Measurements from ENCODE around the gene IGF2BP1. TPM values are rescaled to one million over a fixed set of nuclear protein-coding genes. Genes with fewer than 3 reads are reported as not detected.
A peak's percentile ranks its signal among the peaks of the same experiment; 100 is the strongest.

Gene IGF2BP1
- total RNA-seq, 1 experiment from 2014 or later: 434 TPM

GRCh38 chr17:49051269-49051668 is 54.1 kb downstream of the IGF2BP1 start:
- WGBS (ENCODE audit: extremely low coverage, insufficient read length, low lambda C conversion rate): no CpG with 5 or more reads among the region's 1 CpG
- no peaks in the 10 kb centered on the region for H4K20me1 ChIP-seq (ENCODE audit: control insufficient read depth, insufficient read depth, insufficient read length)

More at GRCh38 chr17:49051269-49051668, 54.1 kb downstream of the IGF2BP1 start:
- H3K9me3 ChIP-seq (ENCODE audit: control insufficient read depth, low read depth, low read length): no peaks in the 10 kb centered on the region
- H3T11ph ChIP-seq (ENCODE audit: low read length): no peak overlapping the region
- H3K4me1 ChIP-seq (ENCODE audit: insufficient read depth, low read length): peaks cover 12% of the 10 kb centered on the region; the same call in 1 of the 2 replicates
- no peak overlapping the region for H4K91ac ChIP-seq (ENCODE audit: insufficient read length, low read depth, low read length)
- no peak overlapping the region for H4K8ac ChIP-seq (replicated peaks; ENCODE audit: insufficient read length, low read depth, low read length)
- peak; percentile 46 for DNase-seq
- Mint-ChIP-seq H3K27ac (no peak overlapping the region), H3K4me1 (peaks cover 34 to 58% of the 10 kb centered on the region in 2 experiments), H3K27me3 (ENCODE audit: low read depth) (no peaks in the 10 kb centered on the region), H3K4me3 (no peak overlapping the region), H3K36me3 (ENCODE audit: insufficient read depth in 1 of 3, low read depth in 3 of 3) (peaks cover 47 to 84% (median 80%) of the 10 kb centered on the region in 3 experiments), H3K9me3 (no peaks in the 10 kb centered on the region)
- no peak overlapping the region for H3K4me2 ChIP-seq (ENCODE audit: insufficient read depth, insufficient read length, low read length)
- no peaks in the 10 kb centered on the region for H3K79me2 ChIP-seq (ENCODE audit: insufficient read depth, low read length)
- no peak overlapping the region for H3K9ac ChIP-seq (ENCODE audit: extremely low read depth, insufficient read length, low read length)
- no peak overlapping the region for H3K14ac ChIP-seq (ENCODE audit: insufficient read depth, low read length)
- no peaks in the 10 kb centered on the region for H3K27me3 ChIP-seq (ENCODE audit: insufficient read depth, low read length)
- no peak overlapping the region for H2BK120ac ChIP-seq (ENCODE audit: low read depth, low read length, poor library complexity, severe bottlenecking)
- no peak overlapping the region for H3K27ac ChIP-seq (ENCODE audit: insufficient read length, low read depth, low read length)
- no peak overlapping the region for H2BK15ac ChIP-seq (ENCODE audit: low read depth, low read length)
- H3K4ac ChIP-seq (ENCODE audit: low read depth, low read length): no peak overlapping the region
- no peak overlapping the region for H3K56ac ChIP-seq (ENCODE audit: insufficient read length, low read depth, low read length)
- no peaks in the 10 kb centered on the region for H3K23me2 ChIP-seq (ENCODE audit: insufficient read length, low read depth, low read length, poor library complexity, severe bottlenecking)
- no peak overlapping the region for H2BK12ac ChIP-seq (ENCODE audit: insufficient read length, low read depth, low read length)
- no peak overlapping the region for H2AFZ ChIP-seq (ENCODE audit: low read length)
- H3K23ac ChIP-seq (ENCODE audit: insufficient read length, low read depth, low read length): no peak overlapping the region
- no peak overlapping the region for H2AK5ac ChIP-seq (ENCODE audit: insufficient read length, low read length)
- no peak overlapping the region for H2BK20ac ChIP-seq (ENCODE audit: low read depth, low read length, poor library complexity, severe bottlenecking)
- H4K5ac ChIP-seq (ENCODE audit: insufficient read length, low read depth, low read length): no peak overlapping the region
- no peaks in the 10 kb centered on the region for H3K79me1 ChIP-seq (ENCODE audit: insufficient read depth, low read depth, low read length, poor library complexity, severe bottlenecking)
- no peak overlapping the region for H2BK5ac ChIP-seq (ENCODE audit: insufficient read length, low read length)
- H3K18ac ChIP-seq (ENCODE audit: insufficient read length, low read depth, low read length): no peak overlapping the region
- peak; percentile 31; the same call in 1 of the 3 replicates for TF ChIP-seq CTCF (conservative IDR thresholded peaks at IDR 0.05)

Measured in H9 (cell line).